Body of pancreas (tissue), 4 donors: ENCODE results near the gene SLC39A7. TPM values are rescaled to one million over a fixed set of nuclear protein-coding genes. Genes with fewer than 3 reads are reported as not detected.

Source experiments
- ATAC-seq: fragments of 150-250 bp; one replicate; pipeline ENCODE4 v1.9.1; 2016
- DNase-seq, 4 donors: peaks; one replicate each; pipeline ENCODE4 v3.0.0-alpha.2; 2019
- H3K27ac ChIP-seq, 4 donors: fragments of 200-600 bp; sonication (generic); 1 replicate in 3 of 4; 2 replicates in 1 of 4; pipeline versions ENCODE4 v1.5.1 to v1.6.1; 2016 to 2019; ENCODE audit warnings: mild to moderate bottlenecking in 1 of 4, mixed read lengths in 1 of 4, moderate library complexity in 1 of 4
- H3K27me3 ChIP-seq, 2 donors: fragments of 200-600 bp; sonication (generic); one replicate each; pipeline ENCODE4 v1.6.0; 2016; ENCODE audit warnings: mild to moderate bottlenecking in 1 of 2
- H3K36me3 ChIP-seq, 2 donors: fragments of 200-600 bp; sonication (generic); replicated peaks in 1 of 2; 2 replicates each; pipeline ENCODE4 v1.5.1; 2016; ENCODE audit warnings: low read depth in 2 of 2; ENCODE audit not compliant: insufficient read depth in 1 of 2
- H3K4me1 ChIP-seq: fragments of 200-600 bp; sonication (generic); one replicate; pipeline ENCODE4 v1.6.0; 2016
- H3K4me3 ChIP-seq, 2 donors: fragments of 200-600 bp; sonication (generic); 1 replicate in 1 of 2; 2 replicates in 1 of 2; pipeline ENCODE4 v1.5.1; 2016 to 2019
- H3K9me3 ChIP-seq, 3 donors: fragments of 200-600 bp; sonication (generic); 1 replicate in 2 of 3; 2 replicates in 1 of 3; pipeline ENCODE4 v1.5.1; 2016
- POLR2A ChIP-seq, 3 donors: fragments of 450-650 bp; IDR thresholded peaks; one replicate each; pipeline ENCODE4 v1.6.1; 2016; ENCODE audit warnings: antibody characterized with exemption in 3 of 3, mild to moderate bottlenecking in 2 of 3
- WGBS, 2 donors: methylation state at CpG; one replicate each; pipeline ENCODE4 v1.1.5; 2017; 5-methylcytosine and 5-hydroxymethylcytosine counted together
- intact Hi-C: fragments of 100-400 bp; cut with DNase I; formaldehyde crosslinking; loops from one replicate; pipeline ENCODE4 v1.15.1; 2023
- total RNA-seq, 2 donors: library from RNA; depleted of rRNA; stranded (reverse); fragments of >200 nt; gene quantifications; one replicate each; pipeline ENCODE4 v1.1.0, GENCODE V29; 2016
- TF ChIP-seq, protein P1 (sequence below), 7 experiments: fragments of 450-650 bp in 4 of 7; fragments of 200-600 bp in 3 of 7; sonication (generic) in 3 of 7; IDR thresholded peaks; one replicate each; pipeline ENCODE4 v1.5.1; 2016 to 2019; ENCODE audit warnings: antibody characterized with exemption in 7 of 7

SLC39A7 gene
- total RNA-seq, 2 donors from 2014 or later: 57.3 to 67.9 TPM

DNA sequence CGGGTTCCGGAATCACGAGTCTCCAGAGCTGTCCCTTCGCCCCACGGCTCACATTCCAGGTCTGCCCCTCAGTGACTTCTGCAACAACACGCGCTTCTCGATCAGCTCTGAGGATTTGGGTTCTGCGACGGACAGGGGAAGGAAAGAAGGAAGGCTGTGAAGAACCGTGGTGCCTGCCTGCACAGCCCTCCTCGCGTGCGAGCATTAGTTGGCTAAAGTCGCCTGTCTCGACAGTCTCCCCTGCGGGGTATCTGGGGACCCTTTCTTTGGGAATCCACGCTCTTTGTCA is 47.9 kb downstream of the SLC39A7 start:
- ATAC-seq: peak; percentile 8
- Histone ChIP-seq H3K27ac (peak overlapping the region; percentile 71 to 95 (median 89)), H3K9me3 (no peaks in the 10 kb centered on the region), H3K4me1 (peaks cover 22% of the 10 kb centered on the region), H3K36me3 (no peaks in the 10 kb centered on the region), H3K27me3 (no peaks in the 10 kb centered on the region), H3K4me3 (peak overlapping the region in 1 of 2 donors; percentile 23)
- WGBS, 2 donors: 2 to 3% methylated on average over 16 to 18 of the region's 18 CpGs
- intact Hi-C loops: loop anchor here (5.0 to 10.0 kb wide), 2 partner anchors 86 to 134 kb away; no protein-coding TSS in a partner anchor
- no peak for TF ChIP-seq POLR2A (IDR thresholded peaks at IDR 0.05)
- TF ChIP-seq, protein P1, sequence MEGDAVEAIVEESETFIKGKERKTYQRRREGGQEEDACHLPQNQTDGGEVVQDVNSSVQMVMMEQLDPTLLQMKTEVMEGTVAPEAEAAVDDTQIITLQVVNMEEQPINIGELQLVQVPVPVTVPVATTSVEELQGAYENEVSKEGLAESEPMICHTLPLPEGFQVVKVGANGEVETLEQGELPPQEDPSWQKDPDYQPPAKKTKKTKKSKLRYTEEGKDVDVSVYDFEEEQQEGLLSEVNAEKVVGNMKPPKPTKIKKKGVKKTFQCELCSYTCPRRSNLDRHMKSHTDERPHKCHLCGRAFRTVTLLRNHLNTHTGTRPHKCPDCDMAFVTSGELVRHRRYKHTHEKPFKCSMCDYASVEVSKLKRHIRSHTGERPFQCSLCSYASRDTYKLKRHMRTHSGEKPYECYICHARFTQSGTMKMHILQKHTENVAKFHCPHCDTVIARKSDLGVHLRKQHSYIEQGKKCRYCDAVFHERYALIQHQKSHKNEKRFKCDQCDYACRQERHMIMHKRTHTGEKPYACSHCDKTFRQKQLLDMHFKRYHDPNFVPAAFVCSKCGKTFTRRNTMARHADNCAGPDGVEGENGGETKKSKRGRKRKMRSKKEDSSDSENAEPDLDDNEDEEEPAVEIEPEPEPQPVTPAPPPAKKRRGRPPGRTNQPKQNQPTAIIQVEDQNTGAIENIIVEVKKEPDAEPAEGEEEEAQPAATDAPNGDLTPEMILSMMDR (IDR thresholded peaks at IDR 0.05): no peak
- no peak for DNase-seq

DNA sequence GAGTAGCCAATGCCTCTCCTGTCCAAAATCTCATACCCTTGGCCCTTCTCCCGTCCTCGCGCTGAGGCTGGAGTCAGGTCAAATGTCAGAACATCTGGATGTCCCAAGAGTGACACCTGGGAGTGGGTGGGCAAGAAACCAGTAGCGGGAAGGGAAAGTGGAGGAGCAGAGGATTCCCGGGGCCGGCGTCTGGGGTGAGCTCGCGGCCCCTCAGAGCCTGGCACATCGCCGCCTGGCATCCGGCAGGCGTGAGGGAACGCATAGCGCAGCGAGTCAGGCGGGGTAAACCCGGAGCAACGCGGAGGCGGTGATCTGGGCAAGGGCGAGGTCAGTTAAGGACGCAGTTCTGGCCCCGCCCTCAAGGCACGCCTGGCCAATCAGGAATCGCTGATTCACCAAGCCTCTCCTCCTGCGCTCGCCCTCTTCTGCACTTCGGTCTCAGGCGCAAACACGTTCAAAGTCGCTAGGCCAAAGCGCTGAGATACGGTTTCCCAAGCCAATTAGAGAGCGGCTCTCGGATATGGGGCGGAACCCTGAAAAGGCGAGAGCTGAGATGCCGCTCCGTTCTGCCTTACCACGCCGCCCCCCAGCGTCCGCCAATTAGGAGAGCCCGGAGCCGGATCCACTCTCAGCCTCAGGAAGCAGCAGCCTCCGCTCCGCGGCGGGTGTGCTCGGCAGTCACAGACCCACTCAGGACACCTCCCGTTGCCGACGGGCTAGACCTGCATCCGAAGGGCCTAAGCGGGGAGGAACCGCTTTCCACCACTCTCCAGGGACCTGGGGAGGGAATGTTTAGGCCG is 48.5 kb downstream of the SLC39A7 start:
- TF ChIP-seq POLR2A (IDR thresholded peaks at IDR 0.05): peak; percentile 57 to 97 (median 93)
- TF ChIP-seq, protein P1 (IDR thresholded peaks at IDR 0.05): peak in 3 of 7 experiments; percentile 15 to 38 (median 16)
- Histone ChIP-seq H3K4me3 (peak overlapping the region; percentile 23 to 26), H3K36me3 (no peaks in the 10 kb centered on the region), H3K27me3 (no peaks in the 10 kb centered on the region), H3K4me1 (peaks cover 22% of the 10 kb centered on the region), H3K9me3 (no peaks in the 10 kb centered on the region), H3K27ac (peak overlapping the region; percentile 84 to 95 (median 94))
- intact Hi-C loops: loop anchor here (5.0 to 10.0 kb wide), 2 partner anchors 87 to 134 kb away; no protein-coding TSS in a partner anchor
- peak; percentile 98 to 99 (median 98) for DNase-seq
- ATAC-seq: peak; percentile 94
- 0% methylated on average over 36 to 58 of the region's 58 CpGs for WGBS, 2 donors

GRCh38 chr6:33249732-33250630 is 49.3 kb downstream of the SLC39A7 start:
- no peak for ATAC-seq

DNA sequence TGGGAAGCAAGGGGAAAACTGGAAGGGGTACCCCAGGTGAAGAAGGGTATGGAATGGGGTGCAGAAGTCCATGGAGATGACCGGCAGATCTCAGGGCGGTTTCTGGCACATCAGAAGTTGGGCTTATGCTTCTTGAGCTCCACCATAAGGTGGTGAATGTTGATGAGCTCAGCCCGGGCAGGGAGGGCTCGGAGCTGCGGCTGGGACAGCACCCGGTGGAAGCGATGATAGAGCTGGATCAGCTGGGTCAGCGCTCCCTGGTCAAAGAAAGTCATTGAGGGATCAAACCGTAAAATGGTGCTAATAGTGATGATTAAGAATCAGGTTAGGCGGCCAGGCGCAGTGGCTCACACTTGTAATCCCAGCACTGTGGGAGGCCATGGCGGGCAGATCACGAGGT is 50.1 kb downstream of the SLC39A7 start:
- ATAC-seq: no peak
- TF ChIP-seq, protein P1 (IDR thresholded peaks at IDR 0.05): no peak
- TF ChIP-seq POLR2A (IDR thresholded peaks at IDR 0.05): no peak
- no peaks in the 10 kb centered on the region for H3K9me3 ChIP-seq
- H3K27me3 ChIP-seq: no peaks in the 10 kb centered on the region
- no peak overlapping the region for H3K27ac ChIP-seq
- intact Hi-C loops: no loop called here
- no peak for DNase-seq
- no peak overlapping the region for H3K4me3 ChIP-seq
- H3K36me3 ChIP-seq: peaks cover 0 to 4% of the 10 kb centered on the region in 2 donors
- WGBS, 2 donors: 92 to 95% methylated on average over 13 of the region's 13 CpGs
- H3K4me1 ChIP-seq: peaks cover 22% of the 10 kb centered on the region

More at GRCh38 chr6:33249732-33250630, 49.3 kb downstream of the SLC39A7 start:
- peak overlapping the region; percentile 84 to 95 (median 94) for H3K27ac ChIP-seq
- peaks cover 22% of the 10 kb centered on the region for H3K4me1 ChIP-seq
- TF ChIP-seq, protein P1 (IDR thresholded peaks at IDR 0.05): no peak
- TF ChIP-seq POLR2A (IDR thresholded peaks at IDR 0.05): no peak
- peak overlapping the region; percentile 18 to 26 for H3K4me3 ChIP-seq
- H3K9me3 ChIP-seq: no peaks in the 10 kb centered on the region
- no peaks in the 10 kb centered on the region for H3K27me3 ChIP-seq
- peaks cover 0 to 2% of the 10 kb centered on the region in 2 donors for H3K36me3 ChIP-seq
- intact Hi-C loops: loop anchor here (5.0 to 10.0 kb wide), 2 partner anchors 88 to 135 kb away; no protein-coding TSS in a partner anchor
- peak in 2 of 4 donors; percentile 11 to 25 for DNase-seq
- 11 to 13% methylated on average over 15 of the region's 15 CpGs for WGBS, 2 donors
